OCI-LY1 (cell line): ENCODE measurements around the gene PPP1R10.

Experiments used
- H2AFZ ChIP-seq: fragments of 200-600 bp; sonication (generic), shearing (Covaris generic); 2 replicates; pipeline ENCODE4 v1.6.0; 2014; ENCODE audit warnings: antibody characterized with exemption, mild to moderate bottlenecking, low read length
- H3F3A ChIP-seq: fragments of 200-600 bp; sonication (generic), shearing (Covaris generic); 2 replicates; pipeline ENCODE4 v1.6.0; 2014; ENCODE audit warnings: mild to moderate bottlenecking, antibody characterized with exemption, low read length, moderate library complexity; ENCODE audit not compliant: insufficient read depth
- H3K27ac ChIP-seq: fragments of 200-600 bp; sonication (generic); 2 replicates; pipeline ENCODE4 v1.5.1; 2014; ENCODE audit warnings: low read length, mixed run types, mild to moderate bottlenecking, low read depth; ENCODE audit not compliant: poor library complexity, severe bottlenecking
- H3K27me3 ChIP-seq: fragments of 200-600 bp; sonication (generic); 2 replicates; pipeline ENCODE4 v1.6.0; 2014; ENCODE audit warnings: antibody characterized with exemption, mild to moderate bottlenecking, low read length, moderate library complexity; ENCODE audit not compliant: insufficient read depth
- H3K36me3 ChIP-seq: fragments of 200-600 bp; sonication (generic); 2 replicates; pipeline ENCODE4 v1.6.1; 2014; ENCODE audit warnings: mild to moderate bottlenecking, antibody characterized with exemption, low read length, moderate library complexity, mixed read lengths; ENCODE audit not compliant: insufficient read depth
- H3K4me1 ChIP-seq: fragments of 200-600 bp; sonication (generic); 2 replicates; pipeline ENCODE4 v1.5.1; 2014; ENCODE audit warnings: mild to moderate bottlenecking, low read length, moderate library complexity; ENCODE audit not compliant: insufficient read depth, severe bottlenecking
- H3K4me2 ChIP-seq: fragments of 200-600 bp; sonication (generic), shearing (Covaris generic); 2 replicates; pipeline ENCODE4 v1.6.1; 2014; ENCODE audit warnings: low read length
- H3K4me3 ChIP-seq: fragments of 200-600 bp; sonication (generic); 2 replicates; pipeline ENCODE4 v1.5.1; 2014; ENCODE audit warnings: low read length, low read depth, mild to moderate bottlenecking, mixed read lengths; ENCODE audit not compliant: poor library complexity, severe bottlenecking
- H3K79me2 ChIP-seq: fragments of 200-600 bp; shearing (Covaris generic); 2 replicates; pipeline ENCODE4 v1.6.1; 2016; ENCODE audit warnings: mixed run types, low read length, mixed read lengths; ENCODE audit not compliant: insufficient read depth
- H3K9ac ChIP-seq: fragments of 200-600 bp; sonication (generic), shearing (Covaris generic); 2 replicates; pipeline ENCODE4 v1.6.1; 2014; ENCODE audit warnings: mild to moderate bottlenecking, low read length, mixed read lengths
- H3K9me2 ChIP-seq: fragments of 200-600 bp; sonication (generic), shearing (Covaris generic); 2 replicates; pipeline ENCODE4 v1.6.1; 2014; ENCODE audit warnings: low read depth, mild to moderate bottlenecking, low read length, mixed read lengths
- H3K9me3 ChIP-seq: fragments of 200-600 bp; shearing (Covaris generic); 2 replicates; pipeline ENCODE4 v1.6.1; 2014; ENCODE audit warnings: low read length, mixed read lengths
- H4K20me1 ChIP-seq: fragments of 200-600 bp; sonication (generic), shearing (Covaris generic); 2 replicates; pipeline ENCODE4 v1.6.0; 2016; ENCODE audit warnings: mild to moderate bottlenecking, low read length; ENCODE audit not compliant: insufficient read depth
- CTCF ChIP-seq: fragments of 200-600 bp; sonication (generic), shearing (Covaris generic); IDR thresholded peaks from 2 replicates; pipeline ENCODE4 v1.5.1; 2017; ENCODE audit warnings: mild to moderate bottlenecking, antibody characterized with exemption, low read length, moderate library complexity, mixed read lengths
- EZH2 ChIP-seq: fragments of 200-600 bp; sonication (generic), shearing (Covaris generic); IDR thresholded peaks from 2 replicates; pipeline ENCODE4 v1.8.0; 2017; ENCODE audit warnings: borderline replicate concordance, mixed run types, mild to moderate bottlenecking, antibody characterized with exemption, low read length, moderate library complexity, mixed read lengths

The PPP1R10 gene

GRCh38 chr6:30657454-30657853, 40.4 kb upstream of the PPP1R10 start:
- Histone ChIP-seq H3K9me2 (no peaks in the 10 kb centered on the region), H4K20me1 (no peaks in the 10 kb centered on the region), H3F3A (no peaks in the 10 kb centered on the region), H2AFZ (no peak overlapping the region), H3K4me2 (no peak overlapping the region), H3K27me3 (no peaks in the 10 kb centered on the region), H3K4me3 (no peak overlapping the region), H3K4me1 (no peaks in the 10 kb centered on the region), H3K27ac (no peak overlapping the region), H3K9ac (no peak overlapping the region), H3K36me3 (peaks cover 83% of the 10 kb centered on the region), H3K9me3 (no peaks in the 10 kb centered on the region), H3K79me2 (no peaks in the 10 kb centered on the region)
- TF ChIP-seq EZH2 (no peak), CTCF (no peak)

DNA sequence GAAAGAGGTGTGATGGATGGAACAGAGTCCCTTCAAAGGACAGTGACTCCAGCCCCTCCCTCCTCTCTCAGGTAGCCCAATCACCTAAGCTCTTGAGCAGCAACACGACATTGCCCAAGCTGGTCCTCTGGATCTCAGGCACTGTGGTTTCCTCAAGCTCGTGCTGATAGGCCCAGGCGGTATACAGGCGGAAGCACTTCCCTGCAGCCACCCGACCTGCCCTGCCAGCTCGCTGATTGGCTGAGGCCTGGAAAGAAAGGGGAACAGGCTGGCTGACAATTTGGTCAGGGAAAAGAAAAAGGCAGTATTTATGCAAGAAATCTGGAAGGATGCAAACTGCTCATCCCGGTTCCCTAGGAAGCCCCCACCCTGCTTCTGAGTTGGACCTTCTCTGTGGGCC, 39.5 kb upstream of the PPP1R10 start:
- Histone ChIP-seq H3K9ac (no peak overlapping the region), H3K4me2 (no peak overlapping the region), H3K27ac (no peak overlapping the region), H3F3A (no peaks in the 10 kb centered on the region), H3K9me2 (no peaks in the 10 kb centered on the region), H3K4me1 (no peaks in the 10 kb centered on the region), H3K4me3 (no peak overlapping the region), H3K9me3 (no peaks in the 10 kb centered on the region), H4K20me1 (no peaks in the 10 kb centered on the region), H2AFZ (no peak overlapping the region), H3K79me2 (no peaks in the 10 kb centered on the region), H3K27me3 (no peaks in the 10 kb centered on the region), H3K36me3 (peaks cover 83% of the 10 kb centered on the region)
- no peak for TF ChIP-seq EZH2

- no peak overlapping the region for H3K9ac ChIP-seq
- H3K4me1 ChIP-seq, result no peaks in the 10 kb centered on the region
- H3K9me2 ChIP-seq, result no peaks in the 10 kb centered on the region
- no peaks in the 10 kb centered on the region for H3K27me3 ChIP-seq
- no peak overlapping the region for H3K27ac ChIP-seq
- H3K9me3 ChIP-seq, result no peaks in the 10 kb centered on the region
- H3F3A ChIP-seq, result no peaks in the 10 kb centered on the region
- H3K36me3 ChIP-seq, result peaks cover 87% of the 10 kb centered on the region
- no peak overlapping the region for H3K4me3 ChIP-seq
- H3K4me2 ChIP-seq, result no peak overlapping the region
- no peak for TF ChIP-seq EZH2
- TF ChIP-seq CTCF, result no peak
- H2AFZ ChIP-seq, result no peak overlapping the region
- H4K20me1 ChIP-seq, result no peaks in the 10 kb centered on the region
- no peaks in the 10 kb centered on the region for H3K79me2 ChIP-seq
Observed at GRCh38 chr6:30655743-30656094, 38.7 kb upstream of the PPP1R10 start.

- no peaks in the 10 kb centered on the region for H3K27me3 ChIP-seq
- H3K79me2 ChIP-seq, result no peaks in the 10 kb centered on the region
- H3K4me1 ChIP-seq, result no peaks in the 10 kb centered on the region
- H3F3A ChIP-seq, result no peaks in the 10 kb centered on the region
- no peak overlapping the region for H2AFZ ChIP-seq
- H3K9ac ChIP-seq, result no peak overlapping the region
- no peak overlapping the region for H3K4me3 ChIP-seq
- H3K9me2 ChIP-seq, result no peaks in the 10 kb centered on the region
- no peak overlapping the region for H3K27ac ChIP-seq
- no peaks in the 10 kb centered on the region for H3K9me3 ChIP-seq
- no peaks in the 10 kb centered on the region for H4K20me1 ChIP-seq
- peaks cover 87% of the 10 kb centered on the region for H3K36me3 ChIP-seq
- no peak overlapping the region for H3K4me2 ChIP-seq
- no peak for TF ChIP-seq EZH2
- TF ChIP-seq CTCF, result no peak
Observed at GRCh38 chr6:30654798-30655742, 38.0 kb upstream of the PPP1R10 start.
